Measurements from ENCODE around the gene TMEM132C. TPM values are rescaled to one million over a fixed set of nuclear protein-coding genes. Genes with fewer than 3 reads are reported as not detected.
"Not testable (repeated sequence)": the region's sequence is repeated elsewhere in the genome, so short reads cannot be mapped to it uniquely, and the experiment has no call there.

TMEM132C gene
- total and polyA plus RNA-seq, 2 donors (not counting 3 experiments of a cell fraction or from before 2014, with no cell fraction given): not detected

DNA sequence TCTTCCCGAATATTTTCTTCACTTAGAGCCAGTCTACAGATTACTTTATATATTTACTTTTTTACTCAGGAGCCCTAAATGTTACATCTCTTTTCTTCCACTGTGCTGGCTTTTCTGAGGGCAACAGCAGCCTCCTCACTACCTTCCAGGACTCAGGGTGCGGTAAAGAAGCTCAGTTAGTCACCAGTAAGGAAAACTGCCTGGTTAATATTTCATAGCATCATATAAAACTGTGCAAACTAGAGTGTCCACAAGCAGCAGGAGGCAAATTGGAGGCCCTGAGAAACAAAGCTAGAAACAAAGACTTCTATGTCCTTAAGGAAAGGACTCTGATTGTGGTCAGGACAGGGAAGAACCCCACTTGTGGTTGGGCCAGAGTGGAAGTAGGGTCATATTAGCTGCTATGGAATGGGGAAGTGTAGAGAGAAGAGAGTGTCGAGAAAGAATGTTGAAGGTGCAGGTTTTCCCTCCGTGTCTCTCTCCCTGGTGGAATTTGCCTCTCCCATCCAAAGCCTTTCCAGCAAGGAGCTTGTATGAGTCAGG is 336.7 kb downstream of the TMEM132C start:
- Histone ChIP-seq H3K9ac (replicated peaks; ENCODE audit: extremely low read depth, insufficient read depth, low read length) (no peak overlapping the region), H3K4me3 (replicated peaks in 1 of 3; ENCODE audit: insufficient read depth in 1 of 3, low read depth in 1 of 3, low read length in 3 of 3) (no peak overlapping the region), H3K79me2 (ENCODE audit: control insufficient read depth, insufficient read depth, low read length) (no peaks in the 10 kb centered on the region), H3K27me3 (ENCODE audit: control insufficient read depth in 2 of 2, insufficient read depth in 2 of 2, low read length in 2 of 2) (no peaks in the 10 kb centered on the region), H4K20me1 (replicated peaks; ENCODE audit: control insufficient read depth, extremely low read depth, insufficient read depth, low read length) (no peaks in the 10 kb centered on the region), H3K9me1 (replicated peaks; ENCODE audit: control insufficient read depth, extremely low read depth, insufficient read depth, low read length) (no peaks in the 10 kb centered on the region), H3K27ac (ENCODE audit: insufficient read depth, low read depth, low read length) (no peak overlapping the region), H3K9me3 (replicated peaks; ENCODE audit: control insufficient read depth, insufficient read depth, low read length) (peaks cover 14% of the 10 kb centered on the region), H3K4me2 (ENCODE audit: insufficient read depth, low read length) (no peak overlapping the region), H3K36me3 (ENCODE audit: control insufficient read depth in 2 of 2, extremely low read depth in 1 of 2, insufficient read depth in 2 of 2, low read length in 2 of 2) (no peaks in the 10 kb centered on the region), H3K4me1 (ENCODE audit: control insufficient read depth, extremely low read depth, insufficient read depth, low read length) (no peaks in the 10 kb centered on the region), H2AFZ (ENCODE audit: low read depth, low read length) (no peak overlapping the region)
- no TSS peak for BruUV-seq (replicated peaks)
- DNase-seq (ENCODE audit: low read depth, low spot score): no peak
- dilution Hi-C loops (cut with MboI; ENCODE audit: extremely low pct_ligation_motif_present, low sequenced_read_pairs) (no loop called here), intact Hi-C loops (cut with micrococcal nuclease) (no loop called here)
- POLR2A ChIA-PET: no interaction called here
- FAIRE-seq: no peak
- TF ChIP-seq JUN (IDR thresholded peaks at IDR 0.05; ENCODE audit: borderline replicate concordance, insufficient read depth, insufficient read length, low read depth) (no peak), POLR2AphosphoS5 (IDR thresholded peaks at IDR 0.05; ENCODE audit: insufficient read depth, low read depth, low read length) (no peak), GATA2 (IDR thresholded peaks at IDR 0.05; ENCODE audit: insufficient read depth, insufficient read length, low read depth, low read length) (no peak), FOS (IDR thresholded peaks at IDR 0.05; ENCODE audit: borderline replicate concordance, insufficient read depth, low read length) (no peak), EZH2 (IDR thresholded peaks at IDR 0.05; ENCODE audit: borderline replicate concordance, low read depth, low read length, severe bottlenecking) (no peak), POLR2A (IDR thresholded peaks at IDR 0.05; ENCODE audit: low read depth, low read length) (no peak), MYC (IDR thresholded peaks at IDR 0.05; ENCODE audit: low read depth, low read length) (no peak)
- TF ChIP-seq, protein P1, sequence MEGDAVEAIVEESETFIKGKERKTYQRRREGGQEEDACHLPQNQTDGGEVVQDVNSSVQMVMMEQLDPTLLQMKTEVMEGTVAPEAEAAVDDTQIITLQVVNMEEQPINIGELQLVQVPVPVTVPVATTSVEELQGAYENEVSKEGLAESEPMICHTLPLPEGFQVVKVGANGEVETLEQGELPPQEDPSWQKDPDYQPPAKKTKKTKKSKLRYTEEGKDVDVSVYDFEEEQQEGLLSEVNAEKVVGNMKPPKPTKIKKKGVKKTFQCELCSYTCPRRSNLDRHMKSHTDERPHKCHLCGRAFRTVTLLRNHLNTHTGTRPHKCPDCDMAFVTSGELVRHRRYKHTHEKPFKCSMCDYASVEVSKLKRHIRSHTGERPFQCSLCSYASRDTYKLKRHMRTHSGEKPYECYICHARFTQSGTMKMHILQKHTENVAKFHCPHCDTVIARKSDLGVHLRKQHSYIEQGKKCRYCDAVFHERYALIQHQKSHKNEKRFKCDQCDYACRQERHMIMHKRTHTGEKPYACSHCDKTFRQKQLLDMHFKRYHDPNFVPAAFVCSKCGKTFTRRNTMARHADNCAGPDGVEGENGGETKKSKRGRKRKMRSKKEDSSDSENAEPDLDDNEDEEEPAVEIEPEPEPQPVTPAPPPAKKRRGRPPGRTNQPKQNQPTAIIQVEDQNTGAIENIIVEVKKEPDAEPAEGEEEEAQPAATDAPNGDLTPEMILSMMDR (IDR thresholded peaks at IDR 0.05; ENCODE audit: extremely low read depth in 1 of 2, insufficient read depth in 1 of 2, low read depth in 1 of 2, low read length in 2 of 2): no peak
- TF ChIP-seq, protein P2, sequence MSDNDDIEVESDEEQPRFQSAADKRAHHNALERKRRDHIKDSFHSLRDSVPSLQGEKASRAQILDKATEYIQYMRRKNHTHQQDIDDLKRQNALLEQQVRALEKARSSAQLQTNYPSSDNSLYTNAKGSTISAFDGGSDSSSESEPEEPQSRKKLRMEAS (IDR thresholded peaks at IDR 0.05; ENCODE audit: insufficient read depth, insufficient read length): no peak
- CTCF ChIA-PET: no interaction called here

DNA sequence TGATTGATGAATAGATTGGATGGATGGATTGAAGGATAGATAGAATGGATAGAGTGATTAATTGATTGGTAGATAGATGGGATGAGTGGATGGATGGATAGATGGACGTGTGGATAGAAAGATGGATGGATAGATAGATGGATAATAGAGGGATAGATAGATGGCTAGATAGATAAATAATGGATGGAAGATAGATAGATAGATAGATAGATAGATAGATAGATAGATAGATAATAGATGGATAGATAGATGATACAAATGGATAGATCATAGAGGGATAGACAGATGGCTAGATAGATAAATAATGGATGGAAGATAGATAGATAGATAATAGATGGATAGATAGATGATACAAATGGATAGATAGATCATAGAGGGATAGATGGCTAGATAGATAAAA is 337.2 kb downstream of the TMEM132C start:
- H3K4me2 ChIP-seq (ENCODE audit: insufficient read depth, low read length); H2AFZ ChIP-seq (ENCODE audit: low read depth, low read length); CTCF ChIA-PET; POLR2A ChIA-PET; intact Hi-C loops (cut with micrococcal nuclease); H3K79me2 ChIP-seq (ENCODE audit: control insufficient read depth, insufficient read depth, low read length); H3K9ac ChIP-seq (replicated peaks; ENCODE audit: extremely low read depth, insufficient read depth, low read length); H3K36me3 ChIP-seq (ENCODE audit: control insufficient read depth in 2 of 2, extremely low read depth in 1 of 2, insufficient read depth in 2 of 2, low read length in 2 of 2); DNase-seq (ENCODE audit: low read depth, low spot score); H3K4me3 ChIP-seq (replicated peaks in 1 of 3; ENCODE audit: insufficient read depth in 1 of 3, low read depth in 1 of 3, low read length in 3 of 3); dilution Hi-C loops (cut with MboI; ENCODE audit: extremely low pct_ligation_motif_present, low sequenced_read_pairs); H3K27ac ChIP-seq (ENCODE audit: insufficient read depth, low read depth, low read length); H3K27me3 ChIP-seq (ENCODE audit: control insufficient read depth in 2 of 2, insufficient read depth in 2 of 2, low read length in 2 of 2); BruUV-seq (replicated peaks); H3K9me1 ChIP-seq (replicated peaks; ENCODE audit: control insufficient read depth, extremely low read depth, insufficient read depth, low read length); H4K20me1 ChIP-seq (replicated peaks; ENCODE audit: control insufficient read depth, extremely low read depth, insufficient read depth, low read length); FAIRE-seq; H3K4me1 ChIP-seq (ENCODE audit: control insufficient read depth, extremely low read depth, insufficient read depth, low read length): not testable (repeated sequence)
- peaks cover 14% of the 10 kb centered on the region for H3K9me3 ChIP-seq (replicated peaks; ENCODE audit: control insufficient read depth, insufficient read depth, low read length)

Measured in endothelial cell of umbilical vein (primary cell).